Loucy (cell line): ENCODE measurements around the gene FAM135A.
"Not testable (repeated sequence)": the region's sequence is repeated elsewhere in the genome, so short reads cannot be mapped to it uniquely, and the experiment has no call there.

ENCODE experiments used
- H2AFZ ChIP-seq: fragments of 200-600 bp; sonication (generic); 2 replicates; pipeline ENCODE4 v1.6.0; 2016; ENCODE audit warnings: antibody characterized with exemption, mild to moderate bottlenecking, low read length, moderate library complexity
- H3F3A ChIP-seq: fragments of 200-600 bp; 2 replicates; pipeline ENCODE4 v1.6.0; 2016; ENCODE audit warnings: antibody characterized with exemption, low read depth, mild to moderate bottlenecking
- H3K27me3 ChIP-seq: fragments of 200-600 bp; sonication (generic); 2 replicates; pipeline ENCODE4 v1.6.1; 2014; ENCODE audit warnings: low read length, mild to moderate bottlenecking; ENCODE audit not compliant: insufficient read depth, poor library complexity, severe bottlenecking
- H3K36me3 ChIP-seq: fragments of 200-600 bp; sonication (generic); 2 replicates; pipeline ENCODE4 v1.6.1; 2016; ENCODE audit warnings: low read length; ENCODE audit not compliant: insufficient read depth
- H3K4me1 ChIP-seq: fragments of 200-600 bp; sonication (generic); 2 replicates; pipeline ENCODE4 v1.5.1; 2014; ENCODE audit warnings: low read length, mild to moderate bottlenecking; ENCODE audit not compliant: insufficient read depth, poor library complexity, severe bottlenecking
- H3K4me2 ChIP-seq: fragments of 200-600 bp; sonication (generic); 2 replicates; pipeline ENCODE4 v1.6.0; 2014; ENCODE audit warnings: antibody characterized with exemption, low read length, low read depth, mild to moderate bottlenecking; ENCODE audit not compliant: poor library complexity, severe bottlenecking
- H3K4me3 ChIP-seq: fragments of 200-600 bp; sonication (generic); 2 replicates; pipeline ENCODE4 v1.5.1; 2014; ENCODE audit warnings: low read length, mild to moderate bottlenecking, mixed read lengths; ENCODE audit not compliant: poor library complexity, severe bottlenecking
- H3K79me2 ChIP-seq: fragments of 200-600 bp; sonication (generic); 2 replicates; pipeline ENCODE4 v1.6.1; 2014; ENCODE audit warnings: low read length; ENCODE audit not compliant: insufficient read depth
- H3K9ac ChIP-seq: fragments of 200-600 bp; sonication (generic); 2 replicates; pipeline ENCODE4 v1.6.0; 2014; ENCODE audit warnings: mild to moderate bottlenecking, low read depth, low read length, moderate library complexity; ENCODE audit not compliant: poor library complexity, severe bottlenecking
- H3K9me2 ChIP-seq: fragments of 200-600 bp; sonication (generic); replicated peaks from 2 replicates; pipeline ENCODE4 v1.6.1; 2016; ENCODE audit warnings: low read depth, low read length, mixed read lengths
- H3K9me3 ChIP-seq: fragments of 200-600 bp; sonication (generic); 2 replicates; pipeline ENCODE4 v1.6.1; 2014; ENCODE audit warnings: mild to moderate bottlenecking, antibody characterized with exemption, low read length, low read depth; ENCODE audit not compliant: insufficient read depth
- H4K20me1 ChIP-seq: fragments of 200-600 bp; sonication (generic); 2 replicates; pipeline ENCODE4 v1.6.0; 2014; ENCODE audit warnings: antibody characterized with exemption, low read length, mild to moderate bottlenecking; ENCODE audit not compliant: insufficient read depth, poor library complexity, severe bottlenecking
- CTCF ChIP-seq: fragments of 200-600 bp; sonication (generic); conservative IDR thresholded peaks from 2 replicates; pipeline ENCODE4 v1.5.1; 2014; ENCODE audit warnings: mild to moderate bottlenecking, antibody characterized with exemption, low read length
- EZH2phosphoT487 ChIP-seq: fragments of 200-600 bp; IDR thresholded peaks from 2 replicates; pipeline ENCODE4 v1.6.1; 2018; ENCODE audit warnings: antibody characterized with exemption, mild to moderate bottlenecking, moderate library complexity, borderline replicate concordance

The FAM135A gene

DNA sequence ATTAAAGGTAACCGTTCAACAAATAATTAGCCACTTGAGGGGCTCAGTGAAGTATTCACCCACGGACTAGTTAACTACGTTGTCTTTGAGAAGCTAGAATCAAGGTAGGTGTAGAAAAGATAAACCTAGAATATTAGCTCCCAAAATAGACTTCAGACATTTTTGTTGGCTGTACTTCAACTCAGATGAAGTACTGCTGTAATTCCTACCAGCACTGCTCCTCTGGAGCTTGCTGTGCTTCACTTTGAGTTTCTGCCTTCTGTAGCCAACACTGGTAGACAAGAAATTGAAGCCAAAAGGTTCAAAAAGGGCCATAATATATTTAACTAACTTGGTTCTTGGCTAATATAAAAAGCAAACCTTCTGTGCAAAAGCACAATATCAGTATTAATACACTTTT is 134.6 kb downstream of the FAM135A start:
- no peaks in the 10 kb centered on the region for H3K36me3 ChIP-seq
- no peak overlapping the region for H2AFZ ChIP-seq
- no peak for TF ChIP-seq CTCF
- no peak for TF ChIP-seq EZH2phosphoT487

DNA sequence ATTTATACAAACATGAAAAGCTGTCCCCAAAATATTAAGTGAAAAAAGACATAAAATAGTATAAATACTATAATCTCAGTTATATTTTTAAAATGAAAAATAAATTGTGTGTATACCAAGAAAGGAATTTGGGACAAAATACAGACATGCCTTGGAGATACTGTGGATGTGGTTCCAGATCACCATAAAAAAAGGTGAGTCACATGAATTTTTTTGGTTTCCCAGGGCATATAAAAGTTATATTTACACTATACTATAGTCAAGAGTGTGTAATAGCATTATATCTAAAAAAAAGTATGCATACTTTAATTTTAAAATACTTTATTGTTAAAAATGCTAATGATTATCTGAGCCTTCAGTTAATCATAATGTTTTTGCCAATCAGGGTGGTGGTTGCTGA is 136.0 kb downstream of the FAM135A start:
- H2AFZ ChIP-seq = no peak overlapping the region
- H3K36me3 ChIP-seq = no peaks in the 10 kb centered on the region
- H3K79me2 ChIP-seq = no peaks in the 10 kb centered on the region
- TF ChIP-seq CTCF = no peak
- TF ChIP-seq EZH2phosphoT487 = no peak
- no peaks in the 10 kb centered on the region for H3F3A ChIP-seq
- H3K9ac ChIP-seq = no peak overlapping the region
- H4K20me1 ChIP-seq = no peaks in the 10 kb centered on the region
- H3K4me3 ChIP-seq = no peak overlapping the region
- H3K9me3 ChIP-seq = no peaks in the 10 kb centered on the region
- H3K4me1 ChIP-seq = no peaks in the 10 kb centered on the region
- no peak overlapping the region for H3K4me2 ChIP-seq
- no peaks in the 10 kb centered on the region for H3K9me2 ChIP-seq
- H3K27me3 ChIP-seq = no peaks in the 10 kb centered on the region

More for the DNA sequence above, 134.6 kb downstream of the FAM135A start:
- Histone ChIP-seq H3K9ac (no peak overlapping the region), H3K4me2 (no peak overlapping the region), H3K9me3 (no peaks in the 10 kb centered on the region), H3K27me3 (no peaks in the 10 kb centered on the region), H3K79me2 (no peaks in the 10 kb centered on the region), H3F3A (no peaks in the 10 kb centered on the region), H3K4me1 (no peaks in the 10 kb centered on the region), H4K20me1 (no peaks in the 10 kb centered on the region), H3K4me3 (no peak overlapping the region), H3K9me2 (no peaks in the 10 kb centered on the region)

DNA sequence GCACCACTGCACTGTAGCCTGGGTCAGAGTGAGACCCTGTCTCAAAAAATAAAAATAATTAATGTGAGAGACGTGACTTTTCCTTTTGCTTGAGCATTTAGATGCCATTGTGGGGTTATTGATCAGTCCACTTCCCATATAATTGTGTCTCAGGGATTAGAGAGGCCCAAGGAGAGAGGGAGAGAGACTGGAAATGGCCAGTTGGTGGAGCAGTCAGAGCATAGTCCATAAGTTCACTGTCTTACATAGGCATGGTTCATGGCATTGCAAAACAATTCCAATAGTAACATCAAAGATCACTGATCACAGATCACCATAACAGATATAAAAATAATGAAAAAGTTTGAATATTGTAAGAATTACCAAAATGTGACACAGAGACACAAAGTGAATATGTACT is 138.3 kb downstream of the FAM135A start:
- no peaks in the 10 kb centered on the region for H3K36me3 ChIP-seq
- H3K9me2 ChIP-seq = no peaks in the 10 kb centered on the region
- no peaks in the 10 kb centered on the region for H3K27me3 ChIP-seq
- H3K9ac ChIP-seq = no peak overlapping the region
- H2AFZ ChIP-seq = no peak overlapping the region
- H3K4me1 ChIP-seq = no peaks in the 10 kb centered on the region
- H3F3A ChIP-seq = no peaks in the 10 kb centered on the region
- no peaks in the 10 kb centered on the region for H3K79me2 ChIP-seq
- no peak overlapping the region for H3K4me2 ChIP-seq
- H3K4me3 ChIP-seq = no peak overlapping the region
- TF ChIP-seq EZH2phosphoT487 (no peak), CTCF (no peak; the same call in 1 of the 2 replicates)
- no peaks in the 10 kb centered on the region for H4K20me1 ChIP-seq
- H3K9me3 ChIP-seq = no peaks in the 10 kb centered on the region

DNA sequence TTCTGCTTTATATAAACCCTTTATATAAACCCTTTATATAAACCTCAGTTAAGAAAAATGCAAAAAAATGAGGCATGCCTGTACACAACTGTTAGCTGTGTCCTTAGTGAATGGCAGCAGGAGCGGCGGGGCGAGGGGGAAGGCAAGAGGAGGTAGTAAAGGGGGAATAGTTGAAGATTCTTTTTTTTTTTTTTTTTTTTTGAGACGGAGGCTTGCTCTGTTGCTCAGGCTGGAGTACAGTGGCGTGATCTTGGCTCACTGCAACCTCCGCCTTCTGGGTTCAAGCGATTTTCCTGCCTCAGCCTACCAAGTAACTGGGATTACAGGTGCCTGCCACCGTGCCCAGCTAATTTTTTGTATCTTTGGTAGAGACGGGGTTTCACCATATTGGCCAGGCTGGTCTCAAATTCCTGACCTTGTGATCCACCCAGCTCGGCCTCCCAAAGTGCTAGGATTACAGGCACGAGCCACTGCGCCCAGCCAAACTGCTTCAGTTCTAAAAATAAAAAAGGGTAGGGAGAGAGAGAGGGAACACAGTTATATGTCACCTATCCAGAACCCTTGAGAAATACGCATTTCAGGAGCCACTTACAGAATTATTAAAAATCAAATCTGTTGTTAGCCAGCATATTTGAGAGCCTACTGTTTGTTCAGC is 139.1 kb downstream of the FAM135A start:
- H3K9ac ChIP-seq, H3K4me2 ChIP-seq, H3K4me1 ChIP-seq, H2AFZ ChIP-seq, H3K9me2 ChIP-seq, H3K9me3 ChIP-seq, H4K20me1 ChIP-seq, H3K36me3 ChIP-seq, H3K27me3 ChIP-seq, H3F3A ChIP-seq, H3K79me2 ChIP-seq, H3K4me3 ChIP-seq: not testable (repeated sequence)
